Measurements from ENCODE around the gene CELF4. TPM values are rescaled to one million over a fixed set of nuclear protein-coding genes. Genes with fewer than 3 reads are reported as not detected.

The CELF4 gene
- total RNA-seq, 2 experiments from 2014 or later: not detected

GRCh38 chr18:37545461-37546271, 19.9 kb downstream of the CELF4 start:
- no peak overlapping the region for H3K27ac Mint-ChIP-seq

GRCh38 chr18:37544713-37545112, 20.9 kb downstream of the CELF4 start:
- H3K27ac Mint-ChIP-seq: no peak overlapping the region
- H3K27me3 Mint-ChIP-seq: peaks cover 13% of the 10 kb centered on the region
- H3K36me3 Mint-ChIP-seq: no peaks in the 10 kb centered on the region
- no peaks in the 10 kb centered on the region for H3K4me1 Mint-ChIP-seq
- H3K9me3 Mint-ChIP-seq: no peaks in the 10 kb centered on the region
- DNase-seq: no peak
- H3K4me3 Mint-ChIP-seq: no peak overlapping the region

More at GRCh38 chr18:37545461-37546271, 19.9 kb downstream of the CELF4 start:
- peaks cover 5% of the 10 kb centered on the region for H3K27me3 Mint-ChIP-seq
- H3K4me3 Mint-ChIP-seq: no peak overlapping the region
- no peaks in the 10 kb centered on the region for H3K4me1 Mint-ChIP-seq
- no peak for DNase-seq
- H3K36me3 Mint-ChIP-seq: no peaks in the 10 kb centered on the region
- H3K9me3 Mint-ChIP-seq: no peaks in the 10 kb centered on the region

GRCh38 chr18:37544217-37544616, 21.4 kb downstream of the CELF4 start:
- DNase-seq: no peak
- Mint-ChIP-seq H3K4me1 (no peaks in the 10 kb centered on the region), H3K9me3 (no peaks in the 10 kb centered on the region), H3K27ac (no peak overlapping the region), H3K36me3 (no peaks in the 10 kb centered on the region), H3K4me3 (no peak overlapping the region), H3K27me3 (peaks cover 13% of the 10 kb centered on the region)

GRCh38 chr18:37543321-37543720, 22.3 kb downstream of the CELF4 start:
- no peak for DNase-seq
- Mint-ChIP-seq H3K4me1 (no peaks in the 10 kb centered on the region), H3K36me3 (no peaks in the 10 kb centered on the region), H3K4me3 (no peak overlapping the region), H3K27me3 (peaks cover 21% of the 10 kb centered on the region), H3K27ac (no peak overlapping the region), H3K9me3 (no peaks in the 10 kb centered on the region)

- H3K27me3 Mint-ChIP-seq: peaks cover 37% of the 10 kb centered on the region
Observed at GRCh38 chr18:37541517-37541916, 24.1 kb downstream of the CELF4 start.

DNA sequence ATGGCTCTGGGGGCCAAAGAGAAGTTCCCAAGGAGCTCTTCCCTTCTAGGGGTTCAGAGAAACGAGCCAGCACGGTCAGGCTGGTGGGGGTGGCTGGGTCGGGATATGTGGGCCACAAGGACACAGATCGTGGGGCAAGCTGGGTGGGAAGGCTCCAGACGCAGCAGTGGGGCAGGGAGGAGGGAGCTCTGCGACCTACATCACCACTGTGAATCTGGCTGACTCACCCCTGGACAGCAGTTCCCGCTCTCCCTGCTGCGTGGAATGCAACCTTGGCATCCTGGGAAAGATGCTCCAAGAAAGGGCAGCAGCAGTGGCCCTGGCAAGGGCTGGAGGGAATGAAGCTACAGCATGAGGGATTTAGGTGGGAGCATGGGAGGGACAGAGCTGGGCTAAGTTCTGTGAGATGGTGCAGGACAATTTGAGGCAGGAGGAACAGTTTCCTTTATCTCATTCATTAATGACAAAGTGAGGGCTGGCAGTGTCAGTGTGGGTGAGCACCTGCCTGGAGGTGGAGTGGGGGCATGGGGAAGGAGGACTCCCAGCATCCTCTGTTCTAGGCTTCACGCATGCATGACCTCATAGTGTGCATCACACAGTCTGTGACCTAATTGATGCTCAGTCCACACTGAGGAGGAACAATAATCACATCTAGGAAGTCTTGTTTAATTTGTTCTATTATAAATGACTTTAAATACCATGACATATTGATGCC, 25.0 kb downstream of the CELF4 start:
- H3K36me3 Mint-ChIP-seq: no peaks in the 10 kb centered on the region
- no peak overlapping the region for H3K4me3 Mint-ChIP-seq
- no peak overlapping the region for H3K27ac Mint-ChIP-seq
- H3K4me1 Mint-ChIP-seq: no peaks in the 10 kb centered on the region
- no peak for DNase-seq
- H3K27me3 Mint-ChIP-seq: peaks cover 37% of the 10 kb centered on the region
- no peaks in the 10 kb centered on the region for H3K9me3 Mint-ChIP-seq

More at GRCh38 chr18:37541517-37541916, 24.1 kb downstream of the CELF4 start:
- Mint-ChIP-seq H3K4me3 (no peak overlapping the region), H3K36me3 (no peaks in the 10 kb centered on the region), H3K27ac (no peak overlapping the region), H3K9me3 (no peaks in the 10 kb centered on the region), H3K4me1 (no peaks in the 10 kb centered on the region)
- no peak for DNase-seq

- no peak overlapping the region for H3K4me3 Mint-ChIP-seq
- no peaks in the 10 kb centered on the region for H3K36me3 Mint-ChIP-seq
- no peak for DNase-seq
- H3K27me3 Mint-ChIP-seq: peaks cover 37% of the 10 kb centered on the region
- no peaks in the 10 kb centered on the region for H3K4me1 Mint-ChIP-seq
- H3K9me3 Mint-ChIP-seq: no peaks in the 10 kb centered on the region
- H3K27ac Mint-ChIP-seq: no peak overlapping the region
Observed at GRCh38 chr18:37539236-37539635, 26.4 kb downstream of the CELF4 start.

- Mint-ChIP-seq H3K27me3 (peaks cover 37% of the 10 kb centered on the region), H3K27ac (no peak overlapping the region), H3K36me3 (no peaks in the 10 kb centered on the region), H3K9me3 (no peaks in the 10 kb centered on the region), H3K4me1 (no peaks in the 10 kb centered on the region), H3K4me3 (no peak overlapping the region)
- DNase-seq: no peak
Observed at GRCh38 chr18:37538526-37539205, 26.9 kb downstream of the CELF4 start.

- Mint-ChIP-seq H3K9me3 (no peaks in the 10 kb centered on the region), H3K27me3 (peaks cover 36% of the 10 kb centered on the region), H3K4me3 (no peak overlapping the region), H3K36me3 (no peaks in the 10 kb centered on the region), H3K4me1 (no peaks in the 10 kb centered on the region), H3K27ac (no peak overlapping the region)
- peak; percentile 60 for DNase-seq
Observed at GRCh38 chr18:37537868-37538525, 27.6 kb downstream of the CELF4 start.

DNA sequence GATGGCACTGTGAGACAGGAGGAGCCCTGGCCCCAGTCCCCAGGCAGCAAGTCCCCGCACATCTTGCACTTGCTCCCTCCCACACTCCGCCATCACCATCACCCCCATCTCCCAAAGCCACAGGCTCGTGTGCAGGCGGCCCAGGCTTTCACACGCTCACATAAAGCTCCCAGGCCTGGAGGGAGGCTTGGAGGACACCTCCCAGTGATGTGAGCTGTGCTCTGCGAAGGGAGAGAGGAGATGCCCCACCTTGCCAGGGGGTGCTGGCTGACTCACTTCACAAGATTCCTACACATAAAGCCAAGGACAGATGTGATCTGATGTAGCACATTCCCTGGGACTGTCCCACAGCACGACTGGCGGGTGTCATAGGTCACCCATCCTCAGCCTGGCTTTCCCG, 28.9 kb downstream of the CELF4 start:
- Mint-ChIP-seq H3K9me3 (no peaks in the 10 kb centered on the region), H3K36me3 (no peaks in the 10 kb centered on the region), H3K27me3 (peaks cover 33% of the 10 kb centered on the region), H3K4me3 (no peak overlapping the region), H3K27ac (no peak overlapping the region), H3K4me1 (no peaks in the 10 kb centered on the region)
- no peak for DNase-seq

DNA sequence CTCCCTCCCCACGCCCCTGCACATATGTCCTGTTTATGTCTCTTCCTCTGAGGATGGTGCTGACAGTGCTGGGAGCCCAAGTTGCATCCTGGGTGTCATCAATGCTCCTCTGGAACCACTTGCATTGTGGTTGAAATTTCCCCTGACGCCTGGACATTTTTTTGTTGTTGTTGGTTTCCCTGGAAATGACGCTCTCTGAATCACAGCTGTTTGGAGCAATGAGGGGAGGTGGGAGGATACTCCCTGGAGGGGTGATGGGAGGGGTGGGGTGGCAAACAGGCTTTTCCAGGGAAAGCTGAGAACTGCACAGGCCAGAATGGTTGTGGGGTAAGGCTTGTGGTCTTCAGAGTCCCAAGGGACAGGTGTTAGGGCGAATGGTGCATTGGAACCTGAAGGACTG, 29.6 kb downstream of the CELF4 start:
- DNase-seq: no peak
- Mint-ChIP-seq H3K4me3 (no peak overlapping the region), H3K36me3 (no peaks in the 10 kb centered on the region), H3K4me1 (no peaks in the 10 kb centered on the region), H3K27me3 (peaks cover 33% of the 10 kb centered on the region), H3K9me3 (no peaks in the 10 kb centered on the region), H3K27ac (no peak overlapping the region)

DNA sequence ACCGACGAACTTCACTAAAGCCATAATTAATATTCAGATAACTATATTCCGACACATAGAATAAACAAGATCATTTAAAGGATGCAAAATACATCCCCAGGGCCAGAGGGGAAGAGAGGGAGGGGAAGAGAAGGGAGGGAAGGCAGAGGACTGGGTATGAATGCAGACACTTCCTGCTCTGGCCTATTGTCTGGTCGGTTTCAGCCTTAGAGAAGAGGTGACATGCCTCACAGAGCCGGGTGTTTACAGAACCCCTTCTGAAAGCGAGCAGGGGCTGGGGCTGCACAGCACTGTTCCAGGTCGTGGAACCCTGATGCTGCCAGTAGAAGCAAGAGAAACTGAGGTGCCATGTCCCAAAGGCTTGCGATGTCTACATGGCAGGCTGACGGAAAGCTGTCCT, 31.0 kb downstream of the CELF4 start:
- no peak for DNase-seq
- no peak overlapping the region for H3K27ac Mint-ChIP-seq
- H3K27me3 Mint-ChIP-seq: peaks cover 23% of the 10 kb centered on the region
- H3K36me3 Mint-ChIP-seq: no peaks in the 10 kb centered on the region
- H3K4me1 Mint-ChIP-seq: no peaks in the 10 kb centered on the region
- H3K4me3 Mint-ChIP-seq: no peak overlapping the region
- no peaks in the 10 kb centered on the region for H3K9me3 Mint-ChIP-seq

DNA sequence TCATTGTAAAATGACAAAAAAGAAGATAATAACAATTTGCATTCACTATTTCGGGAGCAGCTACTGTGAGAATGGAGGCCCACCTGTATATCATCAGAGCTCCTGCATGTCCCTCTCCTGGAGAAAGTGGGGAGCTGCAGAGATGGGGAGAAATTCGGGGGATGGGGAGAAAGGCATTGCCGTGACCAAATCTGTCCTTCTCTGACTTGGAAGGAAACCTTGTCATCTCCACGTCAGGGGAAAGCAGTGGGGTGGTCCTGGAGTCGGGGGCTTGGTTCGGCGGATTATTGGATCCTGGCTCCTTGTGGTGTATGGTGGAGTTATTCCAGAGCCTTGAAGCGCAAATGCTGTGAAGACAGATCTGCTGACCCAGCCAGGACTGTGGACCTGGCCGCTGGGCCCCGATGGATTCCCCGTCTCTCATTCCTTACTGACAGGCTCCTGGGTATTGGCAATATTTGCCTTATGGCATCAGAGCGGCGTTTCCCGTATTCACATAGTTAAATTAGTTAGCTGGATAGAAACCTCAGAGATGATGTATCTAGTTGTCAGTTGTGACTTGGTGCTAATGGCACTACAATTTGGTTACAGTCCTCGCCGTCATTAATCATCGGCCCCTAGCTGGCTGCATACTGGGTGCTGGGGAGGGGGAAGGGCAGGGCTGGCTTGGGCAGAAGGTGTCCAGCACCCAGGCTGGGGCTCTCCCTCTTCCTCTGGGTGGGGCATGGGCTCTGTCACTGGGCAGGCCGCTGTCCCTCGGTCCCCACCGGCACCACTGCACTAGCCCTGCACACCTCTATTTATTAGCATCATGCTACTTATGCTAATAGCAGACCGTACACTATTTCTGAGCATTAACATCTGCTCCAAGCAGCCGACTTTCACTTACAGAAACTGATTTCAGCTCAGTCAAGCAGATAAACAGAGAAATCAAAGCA, 31.7 kb downstream of the CELF4 start:
- H3K27me3 Mint-ChIP-seq: peaks cover 21% of the 10 kb centered on the region
- no peaks in the 10 kb centered on the region for H3K4me1 Mint-ChIP-seq
- no peak for DNase-seq
- no peak overlapping the region for H3K27ac Mint-ChIP-seq
- no peaks in the 10 kb centered on the region for H3K36me3 Mint-ChIP-seq
- no peaks in the 10 kb centered on the region for H3K9me3 Mint-ChIP-seq
- H3K4me3 Mint-ChIP-seq: no peak overlapping the region

DNA sequence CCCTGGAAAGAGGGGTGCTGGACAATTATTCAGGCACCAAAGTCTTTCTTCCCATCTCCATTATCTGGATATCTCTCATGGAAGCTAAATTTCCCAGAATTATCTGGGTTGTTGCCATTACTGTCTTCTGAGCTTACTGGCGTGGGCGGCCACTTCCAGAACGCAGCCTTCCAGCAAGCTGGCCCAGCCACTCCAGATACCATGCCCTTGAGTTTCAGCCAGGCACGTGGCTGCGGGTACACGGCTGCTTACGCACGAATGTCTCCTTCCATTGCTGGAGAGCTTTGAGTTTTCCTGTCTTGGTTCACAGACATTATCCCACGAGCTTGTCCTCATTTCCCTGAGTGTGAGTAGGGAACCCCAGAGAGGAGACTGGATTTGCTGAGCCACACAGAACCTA, 32.7 kb downstream of the CELF4 start:
- Mint-ChIP-seq H3K4me1 (no peaks in the 10 kb centered on the region), H3K9me3 (no peaks in the 10 kb centered on the region), H3K4me3 (no peak overlapping the region), H3K36me3 (no peaks in the 10 kb centered on the region), H3K27ac (no peak overlapping the region), H3K27me3 (peaks cover 12% of the 10 kb centered on the region)
- DNase-seq: no peak
